ENCODE results near the gene SLC11A1. TPM values are rescaled to one million over a fixed set of nuclear protein-coding genes. Genes with fewer than 3 reads are reported as not detected.

Gene SLC11A1
- total RNA-seq, 1 experiment from 2014 or later, result 0.33 TPM

DNA sequence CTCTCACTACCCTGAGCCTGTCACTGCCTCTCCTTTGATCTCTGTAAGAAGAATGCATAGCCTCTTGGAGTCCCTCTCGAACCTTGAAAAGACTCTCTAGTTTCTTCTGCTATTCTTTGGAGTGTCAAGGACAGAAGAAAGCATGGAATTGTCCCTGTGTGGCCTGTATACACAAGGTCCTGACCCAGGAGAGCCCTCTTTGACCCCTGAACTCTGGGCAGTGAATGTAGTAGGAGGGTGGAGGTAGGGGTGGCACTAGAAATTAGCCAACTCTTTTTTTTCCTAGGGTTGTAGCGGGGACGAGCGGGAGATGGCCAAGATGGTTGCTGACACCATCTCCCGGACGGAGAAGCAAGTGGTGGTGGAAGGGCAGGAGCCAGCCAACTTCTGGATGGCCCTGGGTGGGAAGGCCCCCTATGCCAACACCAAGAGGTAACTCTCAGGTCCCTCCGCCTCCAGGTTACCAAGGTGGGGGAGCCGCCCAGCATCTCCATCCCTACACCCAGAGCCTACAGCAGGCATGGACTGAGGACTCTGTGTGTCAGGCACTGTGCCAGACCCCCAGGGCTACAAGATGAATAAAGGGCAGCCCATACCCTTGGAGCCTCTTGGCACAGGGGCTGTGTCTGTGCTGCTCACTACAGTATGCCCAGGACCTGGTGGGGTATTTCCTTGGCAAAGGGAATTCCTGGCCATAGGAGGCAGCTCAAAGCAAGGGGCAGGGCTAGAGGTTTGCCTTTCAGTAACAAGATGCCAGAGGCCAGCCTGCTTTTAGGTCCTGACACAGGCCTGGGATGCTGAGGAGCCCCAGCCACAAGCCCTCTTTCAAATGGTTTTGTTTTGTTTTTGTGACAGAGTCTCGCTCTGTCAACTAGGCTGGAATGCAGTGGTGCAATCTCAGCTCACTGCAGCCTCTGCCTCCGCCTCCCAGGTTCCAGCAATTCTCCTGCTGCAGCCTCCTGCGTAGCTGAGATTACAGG lies 53.2 kb downstream of the SLC11A1 start:
- Histone ChIP-seq H3K27ac (ENCODE audit: low read length) (no peak overlapping the region), H4K20me1 (ENCODE audit: low read length) (no peaks in the 10 kb centered on the region), H2AFZ (ENCODE audit: low read length) (no peak overlapping the region), H3K9me2 (replicated peaks; ENCODE audit: low read length) (no peaks in the 10 kb centered on the region), H3F3A (ENCODE audit: low read length, unreplicated experiment) (no peaks in the 10 kb centered on the region), H3K79me2 (ENCODE audit: low read length) (no peaks in the 10 kb centered on the region), H3K9me3 (ENCODE audit: low read length) (no peaks in the 10 kb centered on the region), H3K27me3 (ENCODE audit: low read length) (no peaks in the 10 kb centered on the region), H3K4me1 (ENCODE audit: insufficient read depth, low read length) (no peaks in the 10 kb centered on the region), H3K4me2 (ENCODE audit: low read length) (no peak overlapping the region), H3K9ac (ENCODE audit: low read length) (no peak overlapping the region), H3K36me3 (ENCODE audit: low read depth, low read length) (no peaks in the 10 kb centered on the region), H3K4me3 (ENCODE audit: low read length) (no peak overlapping the region)
- no peak for DNase-seq
- ChIA-PET POLR2A (ENCODE audit: unreplicated experiment) (no interaction called here), CTCF (no interaction called here)
- TF ChIP-seq EZH2 (IDR thresholded peaks at IDR 0.05; ENCODE audit: low read length, unreplicated experiment) (no peak), EZH2phosphoT487 (IDR thresholded peaks at IDR 0.05; ENCODE audit: borderline replicate concordance, low read length) (no peak)
- TF ChIP-seq, protein P1, sequence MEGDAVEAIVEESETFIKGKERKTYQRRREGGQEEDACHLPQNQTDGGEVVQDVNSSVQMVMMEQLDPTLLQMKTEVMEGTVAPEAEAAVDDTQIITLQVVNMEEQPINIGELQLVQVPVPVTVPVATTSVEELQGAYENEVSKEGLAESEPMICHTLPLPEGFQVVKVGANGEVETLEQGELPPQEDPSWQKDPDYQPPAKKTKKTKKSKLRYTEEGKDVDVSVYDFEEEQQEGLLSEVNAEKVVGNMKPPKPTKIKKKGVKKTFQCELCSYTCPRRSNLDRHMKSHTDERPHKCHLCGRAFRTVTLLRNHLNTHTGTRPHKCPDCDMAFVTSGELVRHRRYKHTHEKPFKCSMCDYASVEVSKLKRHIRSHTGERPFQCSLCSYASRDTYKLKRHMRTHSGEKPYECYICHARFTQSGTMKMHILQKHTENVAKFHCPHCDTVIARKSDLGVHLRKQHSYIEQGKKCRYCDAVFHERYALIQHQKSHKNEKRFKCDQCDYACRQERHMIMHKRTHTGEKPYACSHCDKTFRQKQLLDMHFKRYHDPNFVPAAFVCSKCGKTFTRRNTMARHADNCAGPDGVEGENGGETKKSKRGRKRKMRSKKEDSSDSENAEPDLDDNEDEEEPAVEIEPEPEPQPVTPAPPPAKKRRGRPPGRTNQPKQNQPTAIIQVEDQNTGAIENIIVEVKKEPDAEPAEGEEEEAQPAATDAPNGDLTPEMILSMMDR (conservative IDR thresholded peaks at IDR 0.05; ENCODE audit: low read depth, low read length), result no peak
- ATAC-seq, result no peak
- no TSS peak for BruUV-seq (replicated peaks)
- intact Hi-C loops (cut with micrococcal nuclease), result no loop called here

DNA sequence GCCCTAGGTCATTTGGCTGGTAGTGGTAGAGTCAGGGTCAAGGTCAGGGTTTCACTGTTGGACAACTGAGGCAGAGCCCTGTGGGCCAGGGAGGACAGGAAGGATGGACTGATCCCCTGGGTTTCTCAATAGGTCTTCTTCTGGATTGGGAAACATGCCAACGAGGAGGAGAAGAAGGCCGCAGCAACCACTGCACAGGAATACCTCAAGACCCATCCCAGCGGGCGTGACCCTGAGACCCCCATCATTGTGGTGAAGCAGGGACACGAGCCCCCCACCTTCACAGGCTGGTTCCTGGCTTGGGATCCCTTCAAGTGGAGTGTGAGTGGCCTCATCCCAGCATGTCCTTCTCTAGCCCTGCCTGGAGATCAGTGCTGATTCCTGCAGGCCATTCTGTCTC lies 54.9 kb downstream of the SLC11A1 start:
- CTCF ChIA-PET, result no interaction called here

More for the DNA sequence above, 54.9 kb downstream of the SLC11A1 start:
- Histone ChIP-seq H3K36me3 (ENCODE audit: low read depth, low read length) (no peaks in the 10 kb centered on the region), H3K4me1 (ENCODE audit: insufficient read depth, low read length) (no peaks in the 10 kb centered on the region), H3K27ac (ENCODE audit: low read length) (no peak overlapping the region), H3K4me3 (ENCODE audit: low read length) (no peak overlapping the region), H3K79me2 (ENCODE audit: low read length) (no peaks in the 10 kb centered on the region), H3K9ac (ENCODE audit: low read length) (no peak overlapping the region), H3K4me2 (ENCODE audit: low read length) (no peak overlapping the region), H3K27me3 (ENCODE audit: low read length) (no peaks in the 10 kb centered on the region), H3F3A (ENCODE audit: low read length, unreplicated experiment) (no peaks in the 10 kb centered on the region), H3K9me3 (ENCODE audit: low read length) (no peaks in the 10 kb centered on the region), H3K9me2 (replicated peaks; ENCODE audit: low read length) (no peaks in the 10 kb centered on the region), H2AFZ (ENCODE audit: low read length) (no peak overlapping the region), H4K20me1 (ENCODE audit: low read length) (no peaks in the 10 kb centered on the region)
- TF ChIP-seq EZH2phosphoT487 (IDR thresholded peaks at IDR 0.05; ENCODE audit: borderline replicate concordance, low read length) (no peak), EZH2 (IDR thresholded peaks at IDR 0.05; ENCODE audit: low read length, unreplicated experiment) (no peak)
- TF ChIP-seq, protein P1 (conservative IDR thresholded peaks at IDR 0.05; ENCODE audit: low read depth, low read length), result no peak
- no peak for ATAC-seq
- POLR2A ChIA-PET (ENCODE audit: unreplicated experiment), result no interaction called here
- DNase-seq, result no peak
- BruUV-seq (replicated peaks), result no TSS peak
- intact Hi-C loops (cut with micrococcal nuclease), result no loop called here

Data from PC-3 (cell line).